GM11168 (cell line): ENCODE data around the gene C4orf54.

Experiments used
- in situ Hi-C: fragments of 300-500 bp; cut with MboI; formaldehyde crosslinking; loops from one replicate; pipeline ENCODE4 v1.12.0; 2022; ENCODE audit warnings: low sequenced_read_pairs; ENCODE audit not compliant: unreplicated experiment

Gene C4orf54

DNA sequence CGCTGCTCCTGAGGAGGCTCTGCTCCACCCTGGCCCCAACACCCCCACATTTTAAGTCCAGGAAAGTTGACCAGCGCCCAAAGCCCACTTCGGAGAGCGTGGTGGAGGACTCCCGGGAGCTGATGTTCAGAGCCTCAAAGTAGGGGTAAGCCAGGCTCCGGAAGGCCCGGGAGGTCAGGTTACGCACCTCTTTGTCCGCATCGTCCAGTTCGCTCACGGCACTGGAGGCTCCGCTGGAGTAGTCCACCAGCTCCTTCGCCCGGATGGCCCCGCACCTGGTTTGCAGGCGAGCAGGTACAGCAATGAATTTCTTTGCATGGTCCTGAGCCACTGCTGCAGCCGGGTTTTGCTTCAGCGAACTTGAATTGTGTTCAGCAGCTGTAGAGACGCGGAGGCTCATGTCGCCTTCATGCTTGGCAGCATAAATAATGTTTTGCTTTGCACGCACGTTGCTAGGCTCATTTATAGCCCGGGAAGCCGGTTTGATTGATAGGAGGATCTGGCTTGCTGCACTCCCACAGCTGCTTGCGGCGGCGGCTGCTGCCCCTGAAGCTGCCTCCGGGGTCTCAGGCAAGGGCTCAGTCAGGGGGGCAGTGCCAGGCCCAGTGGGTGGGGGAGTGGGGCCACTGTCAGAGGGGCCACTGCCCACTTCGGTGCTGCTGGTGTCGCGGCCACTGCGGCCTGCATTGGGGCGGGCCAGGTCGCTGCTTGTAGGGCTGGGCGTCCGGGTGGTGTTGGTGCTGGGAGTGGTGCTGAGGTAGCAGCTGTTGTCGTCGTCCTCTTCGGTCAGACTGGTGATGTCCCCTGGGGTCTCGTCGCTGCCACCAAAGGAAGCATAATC lies 4.8 kb downstream of the C4orf54 start:
- in situ Hi-C loops, result no loop called here

DNA sequence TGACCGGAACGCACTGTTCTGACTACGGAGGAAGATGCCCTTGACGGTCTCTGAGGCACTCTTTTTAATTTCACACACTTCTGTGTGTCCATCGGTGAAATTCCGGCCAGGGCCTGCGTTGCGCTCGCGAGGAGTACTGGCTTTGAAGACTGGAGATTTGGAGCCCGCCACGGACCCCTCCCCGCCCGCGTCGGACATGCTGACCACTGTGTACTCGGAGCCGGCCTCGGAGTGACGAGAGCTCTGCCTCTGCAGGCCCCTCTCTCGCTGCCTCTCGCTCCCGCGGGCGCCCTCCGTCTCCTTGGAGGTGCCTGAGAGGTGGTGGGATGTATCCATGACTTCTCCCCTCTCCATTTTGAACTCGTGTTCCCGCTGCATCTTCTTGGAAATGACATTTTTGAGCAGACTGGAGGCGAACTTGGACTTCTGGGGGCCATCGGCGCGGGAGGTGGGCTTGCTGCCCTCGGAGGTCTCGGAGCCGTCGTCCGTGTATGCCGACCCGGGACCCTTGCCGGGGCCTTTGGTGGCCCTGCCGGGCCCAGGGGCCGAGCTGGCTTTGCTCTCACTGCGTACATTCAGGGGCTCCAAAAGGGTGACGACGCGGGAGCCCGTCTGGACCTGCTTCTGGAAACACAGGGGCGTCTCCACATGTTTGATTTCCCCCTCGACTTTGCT lies 5.7 kb downstream of the C4orf54 start:
- in situ Hi-C loops, result no loop called here

DNA sequence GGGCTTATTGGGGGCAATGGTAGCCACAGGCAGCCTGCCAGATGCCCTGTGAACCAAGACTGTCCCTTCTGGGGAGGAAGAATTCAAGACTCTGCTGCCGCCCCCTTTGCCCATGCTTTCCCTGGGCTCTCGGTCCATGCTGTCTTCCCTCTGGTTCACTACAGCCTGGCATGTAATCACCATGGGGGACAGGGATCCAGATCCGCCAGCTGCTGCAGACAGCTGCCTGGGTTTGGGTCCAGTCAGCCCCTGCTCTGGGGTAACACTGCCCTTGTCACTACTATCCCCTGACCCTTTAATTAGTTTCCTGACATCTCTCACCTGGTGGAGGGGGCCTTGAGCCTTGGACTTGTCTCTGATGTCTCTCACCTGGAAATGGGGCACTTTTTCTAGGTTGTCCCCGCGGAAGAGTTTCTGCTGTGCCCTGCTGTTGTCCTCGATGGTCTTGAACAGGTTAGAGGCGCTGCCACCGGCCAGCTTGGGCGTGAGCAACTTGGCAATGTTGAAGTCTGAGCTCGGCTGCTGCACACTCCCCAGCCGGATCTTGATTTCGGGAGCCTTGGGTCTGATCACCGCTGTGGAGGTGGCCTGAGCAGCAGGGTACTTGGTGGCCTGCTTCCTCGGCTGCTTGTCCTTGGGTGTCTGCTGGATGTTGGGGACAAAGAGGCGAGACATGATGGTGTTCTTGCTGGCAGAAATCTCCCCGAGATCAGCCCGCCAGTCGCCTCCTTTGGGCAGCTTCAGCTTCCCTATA lies 6.4 kb downstream of the C4orf54 start:
- in situ Hi-C loops, result no loop called here

DNA sequence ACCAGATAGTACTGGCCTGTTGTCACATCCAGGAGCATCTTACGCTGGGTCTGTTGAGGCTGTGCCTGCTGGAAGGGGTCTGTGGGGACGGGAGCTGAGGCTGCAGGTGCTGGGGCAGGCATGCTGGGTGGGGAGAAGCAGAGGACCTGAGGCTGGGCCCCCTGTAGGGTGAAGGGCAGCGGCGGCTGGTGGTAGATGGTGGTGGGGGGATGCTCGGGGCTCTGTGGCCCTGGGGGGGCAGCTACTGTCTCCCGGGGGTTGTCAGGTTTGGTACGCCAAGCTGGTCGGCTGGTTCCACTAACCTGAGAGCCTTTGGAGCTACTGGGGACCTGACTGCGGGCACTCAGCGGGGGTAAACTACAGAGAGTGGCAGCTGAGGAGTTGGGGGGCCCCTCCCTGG lies 7.8 kb downstream of the C4orf54 start:
- in situ Hi-C loops, result no loop called here

DNA sequence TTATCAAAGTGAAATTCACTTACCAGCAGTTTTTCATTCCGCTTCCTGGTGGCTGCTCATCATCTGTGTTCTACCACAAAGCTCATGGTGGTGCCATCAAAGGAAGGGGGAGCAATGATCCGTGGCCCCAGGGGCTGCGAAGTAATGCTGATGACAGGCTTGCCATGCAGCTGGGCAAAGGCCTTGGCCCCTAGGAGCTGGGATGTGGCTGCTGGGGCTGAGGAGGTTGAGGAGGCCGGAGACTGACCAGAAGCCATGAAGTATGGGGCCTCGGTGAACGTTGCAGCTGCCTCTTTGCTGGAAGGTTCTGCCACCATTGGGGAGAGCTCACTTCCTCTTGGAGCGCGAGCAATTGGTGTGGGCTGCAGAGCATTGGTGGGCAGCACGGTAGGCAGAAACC lies 8.4 kb downstream of the C4orf54 start:
- in situ Hi-C loops, result no loop called here

DNA sequence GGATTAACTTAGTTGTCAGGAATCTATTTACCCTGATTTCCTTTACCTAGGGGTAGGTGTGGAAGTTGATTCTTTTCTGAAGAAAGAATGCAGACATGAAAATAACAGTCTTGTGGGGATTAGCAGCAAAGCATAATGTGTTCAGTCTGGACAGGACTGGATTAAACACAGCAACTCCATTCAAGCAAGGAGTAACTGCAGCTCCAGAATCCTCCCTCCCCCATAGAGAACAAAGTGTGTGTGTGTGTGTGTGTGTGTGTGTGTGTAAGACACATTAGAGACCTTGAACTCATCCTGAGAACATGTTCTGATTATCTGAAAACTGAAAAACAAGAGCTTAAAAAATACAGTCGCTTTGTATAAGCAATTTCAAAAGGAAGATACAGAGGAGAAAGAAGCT lies 9.3 kb downstream of the C4orf54 start:
- in situ Hi-C loops, result no loop called here

DNA sequence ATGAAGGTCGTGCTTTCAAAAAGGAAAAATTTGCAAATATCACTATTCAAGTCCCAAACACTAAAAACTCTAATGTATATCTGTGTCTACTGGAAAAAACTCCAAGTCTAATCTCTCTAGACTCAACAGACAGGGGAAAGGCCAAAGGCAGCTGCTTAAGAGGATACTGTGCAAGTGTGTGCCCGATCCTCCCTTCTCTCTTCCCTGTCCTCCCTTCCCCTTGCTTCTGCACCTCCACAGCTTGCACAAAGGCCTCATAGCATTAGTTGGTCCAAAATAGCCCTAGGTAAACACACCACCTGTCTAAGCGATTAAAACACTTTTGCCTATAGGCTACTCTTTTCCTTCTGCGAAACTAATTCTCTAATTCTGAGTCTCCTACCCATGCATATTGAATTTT lies 10.6 kb downstream of the C4orf54 start:
- in situ Hi-C loops, result no loop called here

DNA sequence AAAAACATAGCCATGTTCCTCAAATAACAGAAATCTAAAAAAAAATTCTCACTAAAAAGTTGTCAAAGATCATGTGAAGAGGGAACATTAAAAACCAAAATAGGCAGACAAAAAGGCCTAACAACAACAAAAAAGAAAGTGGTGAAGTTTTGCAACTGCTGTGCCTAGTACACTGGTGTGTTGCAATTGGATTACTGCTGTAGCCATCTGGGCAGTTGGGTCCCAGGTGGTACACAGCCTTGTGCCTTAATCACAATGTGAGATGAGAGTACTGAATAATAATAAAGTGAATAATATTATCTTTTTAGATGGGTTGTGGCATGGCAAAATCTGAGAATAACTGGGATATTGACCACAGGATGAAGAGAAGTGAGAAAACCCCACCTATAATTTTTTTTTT lies 12.0 kb downstream of the C4orf54 start:
- in situ Hi-C loops, result no loop called here

DNA sequence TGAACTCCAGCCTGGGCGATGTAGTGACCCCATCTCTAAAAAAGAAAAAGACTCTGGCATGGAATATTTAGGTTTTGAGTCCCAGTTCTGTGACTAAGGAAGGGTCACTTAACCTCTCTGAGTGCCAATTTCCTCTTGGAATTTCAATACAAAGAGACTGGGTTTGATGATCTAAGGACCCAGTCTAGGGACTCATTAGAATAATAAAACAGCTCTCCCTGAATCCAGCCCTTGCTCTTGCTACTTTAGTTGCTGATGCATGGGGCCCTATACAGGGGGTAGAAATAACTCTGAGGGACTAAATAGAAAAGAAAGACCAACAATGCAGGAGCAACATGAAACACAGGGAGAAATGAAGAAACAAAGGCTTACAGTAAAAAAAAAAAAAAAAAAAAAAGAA lies 12.6 kb downstream of the C4orf54 start:
- in situ Hi-C loops, result no loop called here

DNA sequence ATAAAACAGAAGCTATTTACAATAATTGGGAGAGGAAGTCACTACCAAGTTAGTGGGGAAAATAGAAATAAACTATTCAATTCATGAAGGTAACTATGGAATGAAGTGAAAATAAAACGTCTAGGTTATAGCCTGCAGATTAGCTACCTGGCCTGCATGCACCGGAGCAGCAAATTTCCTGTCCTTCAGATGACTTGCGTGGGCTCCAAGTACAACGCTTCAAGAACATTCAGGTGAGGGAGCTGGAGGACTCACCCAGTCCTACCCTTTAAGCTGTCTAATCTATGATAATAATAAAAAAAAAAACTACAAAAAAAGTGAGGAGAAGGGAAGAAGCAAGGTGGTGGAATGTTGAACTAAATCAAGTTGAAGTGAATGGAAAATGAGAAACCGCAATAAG lies 13.2 kb downstream of the C4orf54 start:
- in situ Hi-C loops, result no loop called here

DNA sequence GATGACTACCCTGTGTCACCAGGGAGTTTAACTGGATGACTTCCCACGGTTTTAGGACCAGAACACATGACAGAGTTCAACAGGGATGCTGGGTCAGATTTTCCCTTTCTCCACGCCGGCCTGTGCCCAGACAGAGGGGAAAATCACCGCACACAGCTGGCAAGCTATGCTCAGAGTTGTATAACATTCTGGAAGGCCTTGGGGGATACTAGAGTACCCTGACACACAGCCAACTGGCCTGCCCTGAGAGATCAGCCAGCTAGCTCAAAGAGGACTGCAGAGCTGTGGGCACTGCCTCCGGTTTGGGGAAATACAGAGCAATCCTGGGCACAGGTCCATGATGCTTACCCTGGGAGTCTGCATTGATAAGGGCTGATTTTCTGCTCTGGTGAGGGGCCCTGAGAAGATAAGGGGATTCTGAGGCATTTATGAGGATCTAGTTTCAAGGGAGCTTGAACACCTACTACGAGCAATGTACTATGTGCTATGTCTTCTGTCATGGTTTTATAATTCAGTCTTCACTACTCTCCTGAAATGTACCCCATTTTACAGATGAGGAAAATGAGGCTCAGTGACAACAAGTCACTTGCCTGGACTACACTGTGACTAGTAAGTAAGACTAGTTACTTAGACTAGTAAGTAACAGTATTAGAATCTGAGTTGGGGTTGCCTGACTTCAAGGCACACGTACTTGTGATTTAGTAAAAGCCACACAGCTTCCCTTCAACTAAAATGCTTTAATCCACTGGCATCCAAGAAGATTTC lies 14.7 kb downstream of the C4orf54 start:
- in situ Hi-C loops, result no loop called here

DNA sequence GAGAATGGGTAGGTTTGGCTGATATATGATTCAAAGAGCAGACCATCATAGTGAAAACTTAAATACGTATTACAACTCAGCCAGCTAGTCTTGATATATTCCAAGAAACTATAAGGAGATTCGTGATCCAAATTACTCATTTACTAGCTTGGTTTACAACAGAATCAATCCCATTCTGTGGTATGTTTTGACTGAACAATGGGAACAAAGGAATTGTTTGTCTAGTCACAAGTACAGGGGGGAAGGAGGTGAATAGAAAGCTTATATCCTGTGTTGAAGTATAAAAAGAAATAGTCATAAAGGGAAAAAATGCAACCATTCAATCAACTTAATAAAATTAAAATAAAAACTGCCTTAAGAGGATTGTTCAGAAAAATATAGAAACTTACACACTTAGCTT lies 17.0 kb downstream of the C4orf54 start:
- in situ Hi-C loops, result no loop called here

DNA sequence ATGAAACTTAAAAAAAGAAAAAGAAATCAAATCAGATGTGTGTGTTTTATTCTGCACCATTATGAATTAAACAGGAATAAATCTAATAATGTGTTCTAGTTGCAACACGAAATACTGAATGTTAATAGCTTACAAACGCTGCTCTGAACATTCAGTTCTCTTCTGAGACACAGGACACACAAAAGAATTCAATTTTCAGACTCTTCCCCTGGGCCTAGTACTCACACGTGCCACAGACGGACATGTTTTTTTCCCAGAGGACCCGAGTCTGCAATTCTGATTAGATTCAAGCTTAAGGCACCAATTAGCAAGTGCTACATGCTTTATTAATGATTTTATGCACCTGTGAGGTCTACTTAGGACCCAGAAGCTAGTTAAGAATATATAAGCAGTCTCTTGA lies 20.5 kb downstream of the C4orf54 start:
- in situ Hi-C loops, result no loop called here

DNA sequence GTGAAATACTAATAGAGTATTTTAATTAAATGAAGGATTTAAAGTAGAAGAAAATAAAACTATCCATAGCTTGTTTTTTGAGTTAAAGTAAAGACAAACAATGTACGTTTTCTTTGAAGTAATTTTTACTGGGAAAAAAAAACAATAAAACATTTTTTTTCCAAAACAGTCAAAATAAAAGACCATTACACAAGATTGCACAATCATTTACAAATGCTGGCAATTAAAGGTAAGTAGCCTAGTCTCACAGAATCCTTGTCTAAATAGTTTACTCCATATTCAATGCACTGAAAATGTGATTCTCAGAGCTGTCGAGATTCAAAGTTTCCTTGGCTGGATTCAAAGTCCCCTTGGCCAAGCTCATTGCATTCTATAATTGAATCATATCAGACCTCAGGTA lies 21.2 kb downstream of the C4orf54 start:
- in situ Hi-C loops, result no loop called here

DNA sequence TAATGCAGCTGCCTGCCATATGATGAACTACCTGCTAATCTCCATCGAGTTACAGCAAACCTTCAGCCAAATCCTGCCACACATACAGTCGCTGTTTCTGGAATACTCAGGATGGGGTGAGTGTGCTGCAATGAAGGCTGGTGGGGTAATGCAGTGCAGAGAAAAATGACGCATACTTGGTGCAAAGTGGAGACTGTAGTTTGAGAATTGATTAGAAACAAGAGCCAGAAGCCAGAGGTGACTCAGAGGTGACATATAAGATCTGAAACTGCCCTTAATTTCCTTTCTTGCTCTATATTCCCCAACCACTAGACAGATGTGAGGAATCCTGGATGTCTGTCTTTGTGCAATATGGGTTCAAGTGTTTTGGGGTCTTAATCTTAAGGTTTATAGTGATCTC lies 22.0 kb downstream of the C4orf54 start:
- in situ Hi-C loops, result no loop called here

DNA sequence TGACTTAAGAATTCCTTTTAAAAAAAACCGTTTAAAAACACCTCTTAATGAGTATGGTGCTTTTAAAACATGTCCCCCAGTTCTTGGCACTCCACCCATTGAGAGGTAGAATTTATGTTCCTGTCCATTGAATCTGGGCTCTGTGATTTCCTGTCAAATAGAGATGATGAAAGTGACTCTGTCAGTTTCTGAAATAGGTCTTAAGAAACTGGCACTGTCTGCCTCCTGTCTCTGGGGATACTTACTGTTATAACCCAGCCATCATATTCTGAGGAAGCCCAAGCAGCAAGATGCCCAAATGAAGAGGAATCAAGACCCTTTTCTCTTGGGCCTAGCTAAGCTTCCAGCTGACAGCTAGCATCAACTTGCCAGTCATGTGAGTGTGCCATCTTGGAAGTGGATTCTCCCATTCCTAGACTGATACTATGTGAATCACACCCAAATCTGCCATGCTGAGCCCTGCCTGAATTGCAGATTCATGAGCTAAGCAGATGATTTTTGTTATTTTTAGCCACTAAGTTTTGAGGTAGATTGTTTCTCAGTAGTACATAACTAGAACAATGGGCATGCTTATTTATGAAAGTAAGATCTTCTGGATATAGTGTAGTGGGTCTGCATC lies 22.8 kb downstream of the C4orf54 start:
- in situ Hi-C loops, result no loop called here

DNA sequence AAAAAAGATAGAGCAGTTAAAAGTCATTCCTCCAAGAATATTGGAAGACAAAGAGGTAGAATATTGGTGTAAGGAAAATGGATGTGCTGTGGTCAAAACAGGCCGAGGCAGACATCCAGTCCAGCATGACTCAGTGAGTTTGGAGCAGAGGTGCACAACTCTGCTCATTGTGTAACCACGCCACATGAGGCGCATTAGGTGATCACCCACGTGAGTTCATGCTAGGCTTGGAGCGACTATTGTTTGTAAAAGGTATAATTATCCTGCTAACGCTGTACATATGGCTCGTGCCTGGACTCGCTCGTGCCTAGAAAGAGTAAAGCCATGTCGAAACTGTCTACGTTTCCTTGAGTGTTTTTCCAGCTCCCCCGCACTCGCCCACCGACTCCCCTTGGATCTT lies 23.9 kb downstream of the C4orf54 start:
- in situ Hi-C loops, result no loop called here

DNA sequence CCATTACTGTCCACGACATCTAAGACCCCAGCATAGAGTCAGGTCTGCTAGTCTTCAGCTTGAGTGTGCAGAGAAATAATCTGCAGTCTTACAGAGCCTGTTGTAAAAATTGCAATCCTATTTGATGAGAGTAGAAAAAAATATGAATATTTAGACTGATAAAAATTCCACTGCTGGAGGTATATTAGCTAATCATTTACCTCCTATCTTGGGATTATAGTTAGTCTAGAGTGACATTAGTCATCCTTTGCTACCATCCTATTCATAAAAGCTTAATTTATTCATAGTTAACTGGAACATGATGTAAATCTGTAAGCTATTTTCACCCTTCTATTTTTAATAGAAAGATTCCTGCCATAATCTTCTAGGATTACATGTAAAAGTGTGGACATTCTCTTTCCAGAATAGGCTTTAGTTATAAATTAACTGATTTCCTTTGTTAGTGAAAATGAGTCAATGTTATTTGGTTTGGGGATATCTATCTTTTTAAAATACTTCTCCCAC lies 26.7 kb downstream of the C4orf54 start:
- in situ Hi-C loops, result no loop called here

DNA sequence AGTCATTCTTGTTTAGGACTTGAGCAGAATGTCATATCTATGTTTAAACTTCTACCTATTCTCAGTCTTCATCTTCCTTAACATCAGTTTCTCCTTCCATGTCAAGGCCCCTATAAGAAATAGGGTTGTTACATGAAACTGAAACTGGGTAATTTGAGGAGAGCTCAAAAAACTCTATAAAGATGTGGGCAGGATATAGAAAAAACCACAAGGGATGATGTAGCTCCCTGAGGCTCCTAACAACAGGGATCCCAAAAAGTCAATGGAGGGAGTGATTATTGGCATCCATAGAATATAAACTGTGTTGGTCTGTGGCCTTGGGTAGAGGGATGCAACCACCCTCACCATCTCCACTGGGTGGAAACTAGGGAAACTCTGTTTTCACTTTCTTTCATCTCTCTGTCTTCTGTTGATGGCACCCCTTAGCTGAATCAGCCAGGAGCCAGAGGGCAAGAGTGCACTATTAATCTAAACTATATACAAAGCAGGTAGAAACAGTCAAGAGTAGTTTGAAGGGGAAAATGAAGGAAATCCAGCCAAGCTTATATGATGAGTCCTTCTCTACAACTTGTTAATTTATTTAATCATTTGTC lies 27.6 kb downstream of the C4orf54 start:
- in situ Hi-C loops, result no loop called here

DNA sequence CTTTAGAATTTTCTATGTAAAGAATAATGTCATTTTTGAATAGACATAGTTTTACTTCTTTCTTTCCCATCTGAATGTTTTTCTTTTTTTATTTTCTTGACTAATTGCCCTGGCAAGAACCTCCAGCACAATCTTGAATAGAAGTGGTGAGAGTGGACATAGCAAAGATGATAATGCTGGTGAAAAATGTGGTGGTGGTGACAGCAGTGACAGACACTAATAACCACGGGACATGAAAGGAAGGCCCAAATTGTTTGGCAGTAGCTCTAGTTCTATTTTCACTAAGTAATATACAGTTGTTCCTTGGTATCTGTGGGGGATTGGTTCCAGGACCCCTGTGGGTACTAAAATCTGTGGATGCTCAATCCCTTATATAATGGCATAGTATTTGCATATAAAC lies 29.6 kb downstream of the C4orf54 start:
- in situ Hi-C loops, result no loop called here
